Sciatic nerve (tissue), 2 donors: ENCODE data around the gene MYH14. TPM values are rescaled to one million over a fixed set of nuclear protein-coding genes. Genes with fewer than 3 reads are reported as not detected.

ENCODE experiments used
- ATAC-seq: fragments of 200-7000 bp; cut with Tn5 transposase; one replicate; pipeline ENCODE4 v1.9.1; 2020; ENCODE audit warnings: mild to moderate bottlenecking, moderate library complexity
- DNase-seq: peaks from one replicate; pipeline ENCODE4 v3.0.0-alpha.2; 2020; ENCODE audit warnings: low spot score
- intact Hi-C: fragments of 100-400 bp; cut with DNase I; formaldehyde crosslinking; loops from one replicate; pipeline ENCODE4 v1.14.2; 2022
- total RNA-seq: library from RNA; stranded (reverse); fragmentation: NEBNext Ultra II Directional; extraction: Animal tissue kit (Norgen Biotek cat#: 25700); gene quantifications from one replicate; pipeline ENCODE4 v1.2.1, GENCODE V29; 2021
- donor health status: DM: no; HTN: no; CAD: no.
- donor health status: DM: no; HTN: no; CAD: no.

The MYH14 gene
- total RNA-seq, 1 donor from 2014 or later: 48.7 TPM

GRCh38 chr19:50191216-50191615 is 12.2 kb upstream of the MYH14 start:
- intact Hi-C loops: no loop called here
- DNase-seq: no peak
- ATAC-seq: no peak

- intact Hi-C loops: no loop called here
- ATAC-seq: no peak
- no peak for DNase-seq
These were observed 10.8 kb upstream of the MYH14 start for GRCh38 chr19:50192463-50193211.

GRCh38 chr19:50195224-50195623 is 8.2 kb upstream of the MYH14 start:
- ATAC-seq (no peak), DNase-seq (no peak)
- intact Hi-C loops: no loop called here

GRCh38 chr19:50196322-50196932 is 7.0 kb upstream of the MYH14 start:
- ATAC-seq (no peak), DNase-seq (no peak)
- intact Hi-C loops: no loop called here

- DNase-seq (no peak), ATAC-seq (no peak)
- intact Hi-C loops: no loop called here
These were observed 6.1 kb upstream of the MYH14 start for GRCh38 chr19:50197348-50197747.

- intact Hi-C loops: no loop called here
- no peak for DNase-seq
- ATAC-seq: no peak
These were observed 4.8 kb upstream of the MYH14 start for GRCh38 chr19:50198431-50199258.

- ATAC-seq (no peak), DNase-seq (no peak)
- intact Hi-C loops: no loop called here
These were observed 4.2 kb upstream of the MYH14 start for GRCh38 chr19:50199259-50199555.

- intact Hi-C loops: no loop called here
- no peak for ATAC-seq
- DNase-seq: no peak
These were observed 1.0 kb upstream of the MYH14 start for GRCh38 chr19:50202386-50202785.

- intact Hi-C loops: no loop called here
- DNase-seq (no peak), ATAC-seq (no peak)
These were observed 501 bp upstream of the MYH14 start for GRCh38 chr19:50202962-50203280.

GRCh38 chr19:50204081-50204428 is 633 bp downstream of the MYH14 start:
- intact Hi-C loops: no loop called here

GRCh38 chr19:50204811-50205675 is 1.6 kb downstream of the MYH14 start:
- intact Hi-C loops: no loop called here

More at GRCh38 chr19:50204081-50204428, 633 bp downstream of the MYH14 start:
- DNase-seq (no peak), ATAC-seq (no peak)

GRCh38 chr19:50205681-50206138 is 2.3 kb downstream of the MYH14 start:
- DNase-seq (no peak), ATAC-seq (no peak)
- intact Hi-C loops: no loop called here

More at GRCh38 chr19:50204811-50205675, 1.6 kb downstream of the MYH14 start:
- ATAC-seq (peak; percentile 25), DNase-seq (no peak)

- intact Hi-C loops: no loop called here
- DNase-seq (no peak), ATAC-seq (no peak)
These were observed 2.8 kb downstream of the MYH14 start for GRCh38 chr19:50206191-50206590.

GRCh38 chr19:50207730-50208129 is 4.3 kb downstream of the MYH14 start:
- DNase-seq: no peak
- ATAC-seq: no peak
- intact Hi-C loops: no loop called here

- DNase-seq: no peak
- no peak for ATAC-seq
- intact Hi-C loops: no loop called here
These were observed 5.7 kb downstream of the MYH14 start for GRCh38 chr19:50209131-50209530.

GRCh38 chr19:50210425-50210824 is 7.0 kb downstream of the MYH14 start:
- no peak for ATAC-seq
- intact Hi-C loops: no loop called here
- no peak for DNase-seq

GRCh38 chr19:50213925-50214324 is 10.5 kb downstream of the MYH14 start:
- intact Hi-C loops: no loop called here
- DNase-seq (no peak), ATAC-seq (no peak)

GRCh38 chr19:50214699-50215543 is 11.5 kb downstream of the MYH14 start:
- intact Hi-C loops: no loop called here
- no peak for ATAC-seq
- no peak for DNase-seq

GRCh38 chr19:50215820-50216219 is 12.4 kb downstream of the MYH14 start:
- intact Hi-C loops: no loop called here
- DNase-seq (no peak), ATAC-seq (no peak)
